Body of pancreas (tissue), 4 donors: ENCODE data around the gene HECW1.

Experiments used
- CTCF ChIP-seq, 7 experiments: fragments of 450-650 bp in 4 of 7; fragments of 200-600 bp in 3 of 7; sonication (generic) in 3 of 7; IDR thresholded peaks; one replicate each; pipeline ENCODE4 v1.5.1; 2016 to 2019; ENCODE audit warnings: antibody characterized with exemption in 7 of 7
- POLR2A ChIP-seq, 3 donors: fragments of 450-650 bp; IDR thresholded peaks; one replicate each; pipeline ENCODE4 v1.6.1; 2016; ENCODE audit warnings: antibody characterized with exemption in 3 of 3, mild to moderate bottlenecking in 2 of 3

- TF ChIP-seq CTCF (IDR thresholded peaks at IDR 0.05) (no peak), POLR2A (IDR thresholded peaks at IDR 0.05) (no peak)
Observed at GRCh38 chr7:43590862-43591557, 478.6 kb downstream of the HECW1 start.
